C4-2B (cell line): ENCODE measurements around the gene DGKG.

ENCODE experiments used
- ZFX ChIP-seq: fragments of 450-650 bp; IDR thresholded peaks from 2 replicates; pipeline ENCODE4 v1.6.1; 2017
- TF ChIP-seq, protein P1 (sequence below): fragments of 450-650 bp; conservative IDR thresholded peaks from 2 replicates; pipeline ENCODE4 v1.5.1; 2017; ENCODE audit warnings: mild to moderate bottlenecking

GRCh38 chr3:186218421-186218820 lies 143.6 kb downstream of the DGKG start:
- TF ChIP-seq, protein P1, sequence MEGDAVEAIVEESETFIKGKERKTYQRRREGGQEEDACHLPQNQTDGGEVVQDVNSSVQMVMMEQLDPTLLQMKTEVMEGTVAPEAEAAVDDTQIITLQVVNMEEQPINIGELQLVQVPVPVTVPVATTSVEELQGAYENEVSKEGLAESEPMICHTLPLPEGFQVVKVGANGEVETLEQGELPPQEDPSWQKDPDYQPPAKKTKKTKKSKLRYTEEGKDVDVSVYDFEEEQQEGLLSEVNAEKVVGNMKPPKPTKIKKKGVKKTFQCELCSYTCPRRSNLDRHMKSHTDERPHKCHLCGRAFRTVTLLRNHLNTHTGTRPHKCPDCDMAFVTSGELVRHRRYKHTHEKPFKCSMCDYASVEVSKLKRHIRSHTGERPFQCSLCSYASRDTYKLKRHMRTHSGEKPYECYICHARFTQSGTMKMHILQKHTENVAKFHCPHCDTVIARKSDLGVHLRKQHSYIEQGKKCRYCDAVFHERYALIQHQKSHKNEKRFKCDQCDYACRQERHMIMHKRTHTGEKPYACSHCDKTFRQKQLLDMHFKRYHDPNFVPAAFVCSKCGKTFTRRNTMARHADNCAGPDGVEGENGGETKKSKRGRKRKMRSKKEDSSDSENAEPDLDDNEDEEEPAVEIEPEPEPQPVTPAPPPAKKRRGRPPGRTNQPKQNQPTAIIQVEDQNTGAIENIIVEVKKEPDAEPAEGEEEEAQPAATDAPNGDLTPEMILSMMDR: no peak
- no peak for TF ChIP-seq ZFX
